Osteocyte (in vitro differentiated cells): ENCODE data around the gene SLC2A2. TPM values are rescaled to one million over a fixed set of nuclear protein-coding genes. Genes with fewer than 3 reads are reported as not detected.

Experiments used
- DNase-seq: peaks from one replicate; pipeline ENCODE4 v3.0.0; 2021; ENCODE audit warnings: mixed read lengths; ENCODE audit not compliant: unreplicated experiment; ENCODE audit errors: extremely low spot score
- H3K27ac Mint-ChIP-seq: one replicate; pipeline ENCODE4 v1.8.0; 2021; ENCODE audit warnings: mild to moderate bottlenecking, mixed read lengths; ENCODE audit not compliant: unreplicated experiment
- H3K27me3 Mint-ChIP-seq: one replicate; pipeline ENCODE4 v1.8.0; 2021; ENCODE audit warnings: mixed read lengths; ENCODE audit not compliant: unreplicated experiment
- H3K36me3 Mint-ChIP-seq: one replicate; pipeline ENCODE4 v1.8.0; 2021; ENCODE audit warnings: mixed read lengths; ENCODE audit not compliant: unreplicated experiment
- H3K4me1 Mint-ChIP-seq: one replicate; pipeline ENCODE4 v1.8.0; 2021; ENCODE audit warnings: mixed read lengths; ENCODE audit not compliant: unreplicated experiment
- H3K4me3 Mint-ChIP-seq: one replicate; pipeline ENCODE4 v1.8.0; 2021; ENCODE audit warnings: mild to moderate bottlenecking, moderate library complexity, mixed read lengths; ENCODE audit not compliant: unreplicated experiment
- H3K9me3 Mint-ChIP-seq: one replicate; pipeline ENCODE4 v1.8.0; 2021; ENCODE audit warnings: mixed read lengths; ENCODE audit not compliant: unreplicated experiment
- total RNA-seq: library from RNA; stranded (reverse); gene quantifications from 2 replicates; pipeline ENCODE4 v1.2.1, GENCODE V29; 2021
- TF ChIP-seq, protein P1 (sequence below): fragments of 200-600 bp; sonication (generic); IDR thresholded peaks from 2 replicates; pipeline ENCODE4 v1.5.0; 2021; ENCODE audit warnings: antibody characterized with exemption, mild to moderate bottlenecking, moderate library complexity

The SLC2A2 gene
- total RNA-seq, 1 donor from 2014 or later: not detected

DNA sequence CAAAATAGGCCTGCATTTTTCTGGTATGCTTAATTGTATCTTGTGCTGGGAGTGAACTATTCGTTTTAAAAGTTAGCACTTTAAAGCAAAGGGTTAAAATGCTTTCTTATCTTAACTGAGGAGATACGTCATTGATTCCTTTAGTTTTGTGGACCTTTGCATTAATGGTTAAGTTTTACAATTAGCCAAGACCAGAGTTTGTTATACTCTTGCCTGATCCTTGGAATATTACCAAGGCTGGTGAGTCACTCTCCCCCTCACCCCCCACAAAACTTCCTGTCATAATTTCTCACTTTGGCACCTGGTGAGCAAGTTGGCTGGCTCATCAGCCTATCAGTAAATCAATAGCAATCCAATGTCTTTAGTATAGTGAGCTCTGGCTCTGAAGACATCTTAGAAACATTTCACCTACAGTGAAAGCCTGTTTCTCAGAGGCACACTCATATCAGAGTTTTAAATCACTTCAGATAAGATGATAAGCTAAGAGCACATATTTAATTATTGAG is 26.7 kb downstream of the SLC2A2 start:
- Mint-ChIP-seq H3K4me3 (no peak overlapping the region), H3K4me1 (peaks cover 59% of the 10 kb centered on the region), H3K27ac (no peak overlapping the region), H3K27me3 (no peaks in the 10 kb centered on the region), H3K36me3 (no peaks in the 10 kb centered on the region), H3K9me3 (no peaks in the 10 kb centered on the region)
- DNase-seq: no peak
- TF ChIP-seq, protein P1, sequence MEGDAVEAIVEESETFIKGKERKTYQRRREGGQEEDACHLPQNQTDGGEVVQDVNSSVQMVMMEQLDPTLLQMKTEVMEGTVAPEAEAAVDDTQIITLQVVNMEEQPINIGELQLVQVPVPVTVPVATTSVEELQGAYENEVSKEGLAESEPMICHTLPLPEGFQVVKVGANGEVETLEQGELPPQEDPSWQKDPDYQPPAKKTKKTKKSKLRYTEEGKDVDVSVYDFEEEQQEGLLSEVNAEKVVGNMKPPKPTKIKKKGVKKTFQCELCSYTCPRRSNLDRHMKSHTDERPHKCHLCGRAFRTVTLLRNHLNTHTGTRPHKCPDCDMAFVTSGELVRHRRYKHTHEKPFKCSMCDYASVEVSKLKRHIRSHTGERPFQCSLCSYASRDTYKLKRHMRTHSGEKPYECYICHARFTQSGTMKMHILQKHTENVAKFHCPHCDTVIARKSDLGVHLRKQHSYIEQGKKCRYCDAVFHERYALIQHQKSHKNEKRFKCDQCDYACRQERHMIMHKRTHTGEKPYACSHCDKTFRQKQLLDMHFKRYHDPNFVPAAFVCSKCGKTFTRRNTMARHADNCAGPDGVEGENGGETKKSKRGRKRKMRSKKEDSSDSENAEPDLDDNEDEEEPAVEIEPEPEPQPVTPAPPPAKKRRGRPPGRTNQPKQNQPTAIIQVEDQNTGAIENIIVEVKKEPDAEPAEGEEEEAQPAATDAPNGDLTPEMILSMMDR: no peak

DNA sequence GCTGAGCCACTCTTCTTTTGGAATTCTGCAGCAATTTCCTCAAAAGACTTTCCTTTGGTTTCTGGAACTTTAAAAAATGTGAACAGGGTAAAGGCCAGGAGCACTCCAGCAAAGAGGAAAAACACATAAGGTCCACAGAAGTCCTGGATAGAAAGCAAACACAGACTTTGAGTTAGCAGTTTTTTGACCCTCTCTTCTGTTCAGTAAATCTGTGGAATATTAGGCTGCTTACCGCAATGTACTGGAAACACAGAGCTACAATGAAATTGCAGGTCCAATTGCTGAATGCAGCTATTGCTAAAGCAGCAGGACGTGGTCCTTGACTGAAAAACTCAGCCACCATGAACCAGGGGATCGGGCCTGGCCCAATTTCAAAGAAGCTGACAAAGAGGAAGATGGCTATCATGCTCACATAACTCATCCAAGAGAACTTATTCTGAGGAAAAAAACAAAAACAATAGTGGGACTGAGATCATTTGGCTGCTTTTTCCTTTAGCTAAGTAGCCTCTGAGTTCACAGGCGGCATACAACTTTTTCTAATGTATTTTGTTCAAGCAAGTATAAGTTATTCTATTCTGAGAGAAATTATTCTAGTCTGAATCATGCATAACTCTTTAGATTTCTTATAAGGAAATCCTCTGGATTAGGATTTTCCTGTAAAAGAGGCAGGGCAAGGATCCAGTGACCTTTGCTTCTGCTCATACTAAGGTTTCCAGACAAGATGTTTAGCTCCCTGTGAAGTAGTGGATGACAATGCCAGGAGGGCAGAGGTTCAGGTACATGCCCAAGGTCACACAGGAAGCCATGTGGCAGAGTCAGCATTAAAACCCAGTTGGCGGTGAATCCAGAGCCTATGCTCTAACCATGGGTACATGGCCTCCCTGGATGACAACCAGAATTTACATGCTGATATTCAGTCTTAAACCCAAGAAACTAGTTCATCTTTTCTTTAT is 28.3 kb downstream of the SLC2A2 start:
- no peak for DNase-seq
- H3K27me3 Mint-ChIP-seq: no peaks in the 10 kb centered on the region
- peak overlapping the region; percentile 89 for H3K27ac Mint-ChIP-seq
- no peaks in the 10 kb centered on the region for H3K9me3 Mint-ChIP-seq
- peaks cover 59% of the 10 kb centered on the region for H3K4me1 Mint-ChIP-seq
- TF ChIP-seq, protein P1: no peak
- H3K36me3 Mint-ChIP-seq: no peaks in the 10 kb centered on the region
- peak overlapping the region; percentile 27 for H3K4me3 Mint-ChIP-seq

DNA sequence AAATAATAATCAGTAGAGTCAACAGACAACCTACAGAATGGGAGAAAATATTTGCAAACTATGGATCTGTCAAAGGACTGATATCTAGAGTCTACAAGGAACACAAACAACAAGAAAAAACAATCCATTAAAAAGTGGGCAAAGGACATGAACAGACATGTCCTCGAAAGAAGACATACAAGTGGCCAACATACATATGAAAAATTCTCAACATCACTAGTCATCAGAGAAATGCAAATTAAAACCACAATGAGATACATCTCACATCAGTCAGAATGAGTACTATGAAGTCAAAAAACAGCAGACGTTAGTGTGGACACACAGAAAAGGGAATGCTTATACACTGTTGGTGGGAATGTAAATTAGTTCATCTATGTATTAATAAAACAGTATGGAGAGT is 33.7 kb downstream of the SLC2A2 start:
- H3K27ac Mint-ChIP-seq: no peak overlapping the region
- DNase-seq: no peak
- H3K36me3 Mint-ChIP-seq: peaks cover 2% of the 10 kb centered on the region

DNA sequence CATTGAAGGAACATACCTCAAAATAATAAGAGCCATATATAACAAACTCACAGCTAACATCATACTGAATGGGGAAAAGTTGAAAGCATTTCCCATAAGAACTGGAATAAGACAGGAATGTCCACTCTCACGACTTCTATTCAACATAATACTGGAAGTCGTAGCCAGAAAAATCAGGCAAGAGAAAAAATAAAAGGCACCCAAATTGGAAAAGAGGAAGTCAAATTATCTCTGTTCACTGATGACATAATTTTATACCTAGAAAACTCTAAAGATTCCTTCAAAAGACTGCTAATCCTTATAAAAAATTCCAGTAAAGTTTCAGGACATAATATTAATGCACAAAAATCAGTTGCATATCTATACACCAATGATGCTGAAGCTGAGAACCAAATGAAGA is 34.9 kb downstream of the SLC2A2 start:
- Mint-ChIP-seq H3K4me1 (no peaks in the 10 kb centered on the region), H3K27ac (no peak overlapping the region), H3K27me3 (no peaks in the 10 kb centered on the region), H3K9me3 (peaks cover 11% of the 10 kb centered on the region), H3K4me3 (no peak overlapping the region), H3K36me3 (peaks cover 2% of the 10 kb centered on the region)
- TF ChIP-seq, protein P1: no peak
- no peak for DNase-seq

More for the DNA sequence above, 33.7 kb downstream of the SLC2A2 start:
- Mint-ChIP-seq H3K4me1 (peaks cover 11% of the 10 kb centered on the region), H3K4me3 (no peak overlapping the region), H3K9me3 (peaks cover 11% of the 10 kb centered on the region), H3K27me3 (no peaks in the 10 kb centered on the region)
- TF ChIP-seq, protein P1: no peak

DNA sequence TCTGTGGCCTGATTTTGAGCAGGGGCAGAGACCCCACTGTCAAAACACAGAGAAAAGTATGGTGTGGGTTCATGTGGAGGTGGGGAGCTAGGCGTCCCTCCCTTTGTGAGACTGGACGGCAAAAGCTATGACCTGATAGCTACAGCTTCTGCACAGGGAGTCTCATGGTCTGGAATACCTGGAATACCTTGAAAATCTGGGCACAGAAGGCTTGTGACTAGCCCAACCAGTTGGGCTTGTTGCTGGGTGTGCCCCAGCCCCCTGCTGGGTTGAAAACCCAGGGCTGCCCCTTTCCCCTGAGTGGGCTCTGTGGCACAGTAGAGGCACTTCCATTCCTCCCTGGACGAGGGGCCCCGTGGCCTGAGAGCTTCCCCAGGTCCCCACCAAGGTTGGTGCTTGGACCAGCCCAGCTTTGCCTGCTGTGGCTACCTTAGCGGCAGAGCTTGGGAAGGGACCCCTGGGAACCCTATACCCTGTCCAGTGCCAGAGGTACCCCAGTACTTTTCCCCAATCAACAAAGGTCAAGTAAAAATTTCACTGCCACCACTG is 37.3 kb downstream of the SLC2A2 start:
- no peaks in the 10 kb centered on the region for H3K4me1 Mint-ChIP-seq
- peaks cover 11% of the 10 kb centered on the region for H3K9me3 Mint-ChIP-seq
- H3K27ac Mint-ChIP-seq: no peak overlapping the region
- no peak for DNase-seq
- no peak overlapping the region for H3K4me3 Mint-ChIP-seq
- peaks cover 2% of the 10 kb centered on the region for H3K36me3 Mint-ChIP-seq
- no peaks in the 10 kb centered on the region for H3K27me3 Mint-ChIP-seq
- TF ChIP-seq, protein P1: no peak
